Mesenchymal stem cell (in vitro differentiated cells and primary cell): ENCODE measurements around the gene NUP37.

Experiments used
- DNase-seq: peaks from one replicate; pipeline ENCODE4 v3.0.0-alpha.2; 2013
- H2AFZ ChIP-seq: one replicate; pipeline ENCODE4 v1.6.1; 2013; ENCODE audit warnings: low read depth, mild to moderate bottlenecking, control low read depth, inconsistent platforms, low read length, moderate library complexity
- H2AK5ac ChIP-seq: 2 replicates; pipeline ENCODE4 v1.6.1; 2013; ENCODE audit warnings: low read length, moderate library complexity, mild to moderate bottlenecking, inconsistent platforms; ENCODE audit not compliant: severe bottlenecking
- H2BK120ac ChIP-seq: one replicate; pipeline ENCODE4 v1.6.1; 2013; ENCODE audit warnings: low read depth, mild to moderate bottlenecking, inconsistent platforms, low read length, moderate library complexity
- H2BK12ac ChIP-seq, 2 experiments: one replicate each; pipeline ENCODE4 v1.6.1; 2013; ENCODE audit warnings: inconsistent platforms in 2 of 2, low read length in 2 of 2, mild to moderate bottlenecking in 2 of 2, moderate library complexity in 2 of 2, control low read depth in 1 of 2
- H2BK15ac ChIP-seq: one replicate; pipeline ENCODE4 v1.6.1; 2013; ENCODE audit warnings: mild to moderate bottlenecking, low read depth, inconsistent platforms; ENCODE audit not compliant: poor library complexity, severe bottlenecking
- H2BK5ac ChIP-seq: 2 replicates; pipeline ENCODE4 v1.6.1; 2013; ENCODE audit warnings: low read depth, mild to moderate bottlenecking, low read length, control low read depth, inconsistent platforms; ENCODE audit not compliant: poor library complexity, severe bottlenecking
- H3K14ac ChIP-seq, 2 experiments: one replicate each; pipeline ENCODE4 v1.6.1; 2013; ENCODE audit warnings: inconsistent platforms in 2 of 2, low read length in 2 of 2, control low read depth in 1 of 2, mild to moderate bottlenecking in 1 of 2, moderate library complexity in 1 of 2
- H3K18ac ChIP-seq, 2 experiments: one replicate each; pipeline ENCODE4 v1.6.1; 2013; ENCODE audit warnings: inconsistent platforms in 2 of 2, low read length in 2 of 2, control low read depth in 1 of 2, low read depth in 1 of 2, mild to moderate bottlenecking in 1 of 2
- H3K23ac ChIP-seq, 2 experiments: one replicate each; pipeline ENCODE4 v1.6.1; 2013; ENCODE audit warnings: inconsistent platforms in 2 of 2, low read length in 2 of 2, mild to moderate bottlenecking in 2 of 2, moderate library complexity in 2 of 2, control low read depth in 1 of 2
- H3K27ac ChIP-seq: 2 replicates; pipeline ENCODE4 v1.5.1; 2013; ENCODE audit warnings: mild to moderate bottlenecking, moderate library complexity, low read length, control low read depth, inconsistent platforms; ENCODE audit not compliant: poor library complexity, severe bottlenecking
- H3K27me3 ChIP-seq, 2 experiments: 2 replicates each; pipeline versions ENCODE4 v1.6.1 to v1.7.0; 2013; ENCODE audit warnings: low read length in 2 of 2, mild to moderate bottlenecking in 2 of 2, moderate library complexity in 2 of 2, control low read depth in 1 of 2, inconsistent platforms in 1 of 2; ENCODE audit not compliant: control insufficient read depth in 1 of 2, insufficient read depth in 1 of 2
- H3K36me3 ChIP-seq, 2 experiments: 2 replicates each; pipeline versions ENCODE4 v1.6.1 to v1.7.0; 2013; ENCODE audit warnings: low read length in 2 of 2, control low read depth in 1 of 2, inconsistent platforms in 1 of 2, low read depth in 1 of 2, mild to moderate bottlenecking in 1 of 2; ENCODE audit not compliant: insufficient read depth in 2 of 2, control insufficient read depth in 1 of 2
- H3K4ac ChIP-seq, 2 experiments: one replicate each; pipeline ENCODE4 v1.6.1; 2013; ENCODE audit warnings: inconsistent platforms in 2 of 2, low read length in 2 of 2, mild to moderate bottlenecking in 2 of 2, moderate library complexity in 2 of 2, control low read depth in 1 of 2, low read depth in 1 of 2
- H3K4me1 ChIP-seq: 2 replicates; pipeline ENCODE4 v1.6.1; 2013; ENCODE audit warnings: low read depth, low read length, control low read depth; ENCODE audit not compliant: control insufficient read depth, insufficient read depth
- H3K4me2 ChIP-seq: 2 replicates; pipeline ENCODE4 v1.6.1; 2013; ENCODE audit warnings: low read length, mild to moderate bottlenecking, inconsistent platforms; ENCODE audit not compliant: poor library complexity, severe bottlenecking
- H3K4me3 ChIP-seq, 2 experiments: 2 replicates each; pipeline versions ENCODE4 v1.5.1 to v1.7.0; 2013; ENCODE audit warnings: low read length in 2 of 2, mild to moderate bottlenecking in 2 of 2, control low read depth in 1 of 2, low read depth in 1 of 2; ENCODE audit not compliant: insufficient read depth in 1 of 2
- H3K79me1 ChIP-seq: replicated peaks from 2 replicates; pipeline ENCODE4 v1.6.1; 2013; ENCODE audit warnings: mild to moderate bottlenecking, control low read depth, low read length, inconsistent platforms; ENCODE audit not compliant: poor library complexity, severe bottlenecking
- H3K9ac ChIP-seq: 2 replicates; pipeline ENCODE4 v1.7.0; 2013; ENCODE audit warnings: mild to moderate bottlenecking, low read length, moderate library complexity
- H3K9me3 ChIP-seq: 2 replicates; pipeline ENCODE4 v1.7.0; 2013; ENCODE audit warnings: mild to moderate bottlenecking, low read length; ENCODE audit not compliant: control insufficient read depth
- H4K8ac ChIP-seq: one replicate; pipeline ENCODE4 v1.6.1; 2013; ENCODE audit warnings: inconsistent platforms, mild to moderate bottlenecking, low read length, moderate library complexity
- H4K91ac ChIP-seq: one replicate; pipeline ENCODE4 v1.6.1; 2013; ENCODE audit warnings: mild to moderate bottlenecking, low read length, inconsistent platforms
- WGBS: methylation state at CpG from one replicate; pipeline ENCODE4 v1.1.7; 2013; ENCODE audit warnings: mixed read lengths; 5-methylcytosine and 5-hydroxymethylcytosine counted together

The NUP37 gene

GRCh38 chr12:102061096-102061559 lies 58.8 kb downstream of the NUP37 start:
- Histone ChIP-seq H2AFZ (peak overlapping the region; percentile 78), H2BK15ac (no peak overlapping the region), H3K36me3 (peaks cover 0 to 43% of the 10 kb centered on the region in 2 experiments), H3K9ac (peak overlapping the region; percentile 98), H2BK5ac (no peak overlapping the region), H3K23ac (no peak overlapping the region), H3K9me3 (no peaks in the 10 kb centered on the region), H3K4me2 (peak overlapping the region; percentile 84), H3K4me3 (peak overlapping the region; percentile 70 to 96), H3K4me1 (peaks cover 1% of the 10 kb centered on the region), H2AK5ac (no peak overlapping the region), H4K8ac (no peak overlapping the region), H3K27ac (no peak overlapping the region), H3K79me1 (peaks cover 7% of the 10 kb centered on the region), H3K18ac (peak overlapping the region; percentile 67 to 76), H4K91ac (no peak overlapping the region), H3K4ac (peak overlapping the region in 1 of 2 experiments; percentile 96), H3K14ac (peak overlapping the region in 1 of 2 experiments; percentile 95), H3K27me3 (no peaks in the 10 kb centered on the region), H2BK12ac (no peak overlapping the region), H2BK120ac (no peak overlapping the region)
- whole genome bisulfite sequencing: 77% methylated on average over 8 of the region's 9 CpGs
- DNase-seq: peak; percentile 23

GRCh38 chr12:102059343-102059742 lies 60.6 kb downstream of the NUP37 start:
- peaks cover 1% of the 10 kb centered on the region for H3K4me1 ChIP-seq
- H3K14ac ChIP-seq: no peak overlapping the region
- H2BK120ac ChIP-seq: no peak overlapping the region
- H3K27me3 ChIP-seq: no peaks in the 10 kb centered on the region
- no peak overlapping the region for H2AK5ac ChIP-seq
- H2BK12ac ChIP-seq: no peak overlapping the region
- no peak overlapping the region for H3K18ac ChIP-seq
- no peak overlapping the region for H4K91ac ChIP-seq
- H2BK15ac ChIP-seq: no peak overlapping the region
- H3K27ac ChIP-seq: no peak overlapping the region
- H4K8ac ChIP-seq: no peak overlapping the region
- H3K4ac ChIP-seq: no peak overlapping the region
- no peak for DNase-seq
- H3K36me3 ChIP-seq: peaks cover 4 to 60% of the 10 kb centered on the region in 2 experiments
- H3K9ac ChIP-seq: no peak overlapping the region
- no peak overlapping the region for H3K23ac ChIP-seq
- H3K4me3 ChIP-seq: no peak overlapping the region
- H2AFZ ChIP-seq: no peak overlapping the region
- no peaks in the 10 kb centered on the region for H3K9me3 ChIP-seq
- no peak overlapping the region for H3K4me2 ChIP-seq
- H3K79me1 ChIP-seq: peaks cover 7% of the 10 kb centered on the region
- H2BK5ac ChIP-seq: no peak overlapping the region

- Histone ChIP-seq H3K4ac (no peak overlapping the region), H2AFZ (no peak overlapping the region), H4K91ac (no peak overlapping the region), H2BK5ac (no peak overlapping the region), H2AK5ac (no peak overlapping the region), H3K23ac (no peak overlapping the region), H3K4me2 (no peak overlapping the region), H2BK120ac (no peak overlapping the region), H2BK15ac (no peak overlapping the region), H3K14ac (no peak overlapping the region), H3K27me3 (no peaks in the 10 kb centered on the region), H3K9ac (no peak overlapping the region), H3K36me3 (peaks cover 22 to 99% of the 10 kb centered on the region in 2 experiments), H3K4me1 (no peaks in the 10 kb centered on the region), H3K18ac (no peak overlapping the region), H2BK12ac (no peak overlapping the region), H3K9me3 (no peaks in the 10 kb centered on the region), H4K8ac (no peak overlapping the region), H3K79me1 (peaks cover 12% of the 10 kb centered on the region), H3K27ac (no peak overlapping the region), H3K4me3 (no peak overlapping the region)
- no peak for DNase-seq
- 97% methylated on average over 3 of the region's 4 CpGs for WGBS
Observed at GRCh38 chr12:102054345-102054744, 65.6 kb downstream of the NUP37 start.

GRCh38 chr12:102053062-102053349 lies 66.9 kb downstream of the NUP37 start:
- H3K27me3 ChIP-seq: no peaks in the 10 kb centered on the region
- H3K9ac ChIP-seq: no peak overlapping the region
- no peak overlapping the region for H2AFZ ChIP-seq
- no peak overlapping the region for H2BK5ac ChIP-seq
- no peak overlapping the region for H3K4me2 ChIP-seq
- no peak overlapping the region for H3K4me3 ChIP-seq
- no peak overlapping the region for H3K14ac ChIP-seq
- H2BK120ac ChIP-seq: no peak overlapping the region
- peaks cover 22 to 99% of the 10 kb centered on the region in 2 experiments for H3K36me3 ChIP-seq
- no peak overlapping the region for H3K27ac ChIP-seq
- no peak overlapping the region for H3K23ac ChIP-seq
- no peak overlapping the region for H3K4ac ChIP-seq
- no peak overlapping the region for H2BK12ac ChIP-seq
- H2BK15ac ChIP-seq: no peak overlapping the region
- no peaks in the 10 kb centered on the region for H3K4me1 ChIP-seq
- H3K18ac ChIP-seq: no peak overlapping the region
- peaks cover 12% of the 10 kb centered on the region for H3K79me1 ChIP-seq
- no peak overlapping the region for H2AK5ac ChIP-seq
- no peak overlapping the region for H4K91ac ChIP-seq
- DNase-seq: no peak
- no peak overlapping the region for H4K8ac ChIP-seq
- no peaks in the 10 kb centered on the region for H3K9me3 ChIP-seq
